HEK293 (cell line): ENCODE results near the gene C19orf73.

Experiments used
- BCL6B ChIP-seq: fragments of 450-650 bp; formaldehyde crosslinking; IDR thresholded peaks from 2 replicates; pipeline ENCODE4 v1.5.1; 2017; ENCODE audit warnings: missing biosample characterization, missing genetic modification characterization
- PATZ1 ChIP-seq: fragments of 450-650 bp; formaldehyde crosslinking; IDR thresholded peaks from 2 replicates; pipeline ENCODE4 v1.5.1; 2016; ENCODE audit warnings: missing biosample characterization, missing genetic modification characterization
- PRDM1 ChIP-seq: fragments of 450-650 bp; formaldehyde crosslinking; IDR thresholded peaks from 2 replicates; pipeline ENCODE4; 2016; ENCODE audit warnings: missing biosample characterization, missing genetic modification characterization
- PRDM4 ChIP-seq: fragments of 450-650 bp; formaldehyde crosslinking; IDR thresholded peaks from 2 replicates; pipeline ENCODE4 v1.5.1; 2017; ENCODE audit warnings: missing biosample characterization, missing genetic modification characterization
- ZEB2 ChIP-seq: fragments of 450-650 bp; formaldehyde crosslinking; IDR thresholded peaks from 2 replicates; pipeline ENCODE4 v1.5.1; 2016; ENCODE audit warnings: missing biosample characterization, missing genetic modification characterization
- ZFP69B ChIP-seq: fragments of 450-650 bp; formaldehyde crosslinking; IDR thresholded peaks from 2 replicates; pipeline ENCODE4 v1.5.1; 2016; ENCODE audit warnings: missing biosample characterization, missing genetic modification characterization
- ZNF112 ChIP-seq: fragments of 450-650 bp; formaldehyde crosslinking; IDR thresholded peaks from 2 replicates; pipeline ENCODE4 v1.5.0; 2017; ENCODE audit warnings: missing biosample characterization, missing genetic modification characterization
- ZNF121 ChIP-seq: fragments of 450-650 bp; formaldehyde crosslinking; IDR thresholded peaks from 2 replicates; pipeline ENCODE4 v1.5.1; 2016; ENCODE audit warnings: missing biosample characterization, missing genetic modification characterization
- ZNF138 ChIP-seq: fragments of 450-650 bp; formaldehyde crosslinking; IDR thresholded peaks from 2 replicates; pipeline ENCODE4 v1.5.1; 2016; ENCODE audit warnings: missing biosample characterization, missing genetic modification characterization, borderline replicate concordance
- ZNF155 ChIP-seq: fragments of 450-650 bp; formaldehyde crosslinking; IDR thresholded peaks from 2 replicates; pipeline ENCODE4 v1.5.1; 2016; ENCODE audit warnings: missing biosample characterization, missing genetic modification characterization
- ZNF2 ChIP-seq: fragments of 450-650 bp; formaldehyde crosslinking; IDR thresholded peaks from 2 replicates; pipeline ENCODE4 v1.5.1; 2016; ENCODE audit warnings: missing biosample characterization, missing genetic modification characterization
- ZNF23 ChIP-seq: fragments of 450-650 bp; formaldehyde crosslinking; IDR thresholded peaks from 2 replicates; pipeline ENCODE4 v1.5.1; 2016; ENCODE audit warnings: missing biosample characterization, missing genetic modification characterization, borderline replicate concordance
- ZNF311 ChIP-seq: fragments of 450-650 bp; formaldehyde crosslinking; IDR thresholded peaks from 2 replicates; pipeline ENCODE4 v1.5.1; 2017; ENCODE audit warnings: missing biosample characterization, missing genetic modification characterization, borderline replicate concordance
- ZNF354C ChIP-seq: fragments of 450-650 bp; formaldehyde crosslinking; IDR thresholded peaks from 2 replicates; pipeline ENCODE4 v1.5.1; 2016; ENCODE audit warnings: missing biosample characterization, missing genetic modification characterization, low read depth, borderline replicate concordance
- ZNF394 ChIP-seq: fragments of 450-650 bp; formaldehyde crosslinking; IDR thresholded peaks from 2 replicates; pipeline ENCODE4 v1.5.1; 2016; ENCODE audit warnings: missing biosample characterization, missing genetic modification characterization, mild to moderate bottlenecking, moderate library complexity, borderline replicate concordance
- ZNF488 ChIP-seq: fragments of 450-650 bp; formaldehyde crosslinking; IDR thresholded peaks from 2 replicates; pipeline ENCODE4 v1.5.1; 2016; ENCODE audit warnings: missing biosample characterization, missing genetic modification characterization
- ZNF558 ChIP-seq: fragments of 450-650 bp; formaldehyde crosslinking; IDR thresholded peaks from 2 replicates; pipeline ENCODE4 v1.5.1; 2016; ENCODE audit warnings: missing biosample characterization, missing genetic modification characterization
- ZNF561 ChIP-seq: fragments of 450-650 bp; IDR thresholded peaks from 2 replicates; pipeline ENCODE4 v1.5.1; 2018; ENCODE audit warnings: missing biosample characterization, missing genetic modification characterization, borderline replicate concordance
- ZNF585B ChIP-seq: fragments of 450-650 bp; formaldehyde crosslinking; IDR thresholded peaks from 2 replicates; pipeline ENCODE4 v1.5.1; 2016; ENCODE audit warnings: missing biosample characterization, missing genetic modification characterization
- ZNF677 ChIP-seq: fragments of 450-650 bp; IDR thresholded peaks from 2 replicates; pipeline ENCODE4 v1.5.0; 2018; ENCODE audit warnings: missing biosample characterization, mild to moderate bottlenecking, missing genetic modification characterization, moderate library complexity
- ZNF692 ChIP-seq: fragments of 450-650 bp; formaldehyde crosslinking; IDR thresholded peaks from 2 replicates; pipeline ENCODE4 v1.5.1; 2016; ENCODE audit warnings: missing biosample characterization, missing genetic modification characterization
- ZNF777 ChIP-seq: fragments of 450-650 bp; formaldehyde crosslinking; IDR thresholded peaks from 2 replicates; pipeline ENCODE4 v1.5.1; 2017; ENCODE audit warnings: missing biosample characterization, missing genetic modification characterization, borderline replicate concordance
- ZSCAN30 ChIP-seq: fragments of 450-650 bp; IDR thresholded peaks from 2 replicates; pipeline ENCODE4 v1.5.1; 2018; ENCODE audit warnings: missing biosample characterization, mild to moderate bottlenecking, missing genetic modification characterization, moderate library complexity
- TF ChIP-seq, protein P1 (sequence below): fragments of 450-650 bp; formaldehyde crosslinking; IDR thresholded peaks from 2 replicates; pipeline ENCODE4 v1.5.1; 2016; ENCODE audit warnings: missing biosample characterization, missing genetic modification characterization
- TF ChIP-seq, protein P2 (sequence below): fragments of 450-650 bp; formaldehyde crosslinking; IDR thresholded peaks from 2 replicates; pipeline ENCODE4 v1.5.1; 2016; ENCODE audit warnings: missing biosample characterization, missing genetic modification characterization

The C19orf73 gene

GRCh38 chr19:49151267-49152118 is 32.5 kb upstream of the C19orf73 start (continued):
- TF ChIP-seq PRDM1 (tag by site-specific recombination), result no peak
- no peak for TF ChIP-seq ZNF677 (tag by site-specific recombination)
- TF ChIP-seq ZNF23 (tag by site-specific recombination), result no peak
- TF ChIP-seq ZNF692, result no peak
- no peak for TF ChIP-seq ZNF138 (tag by site-specific recombination)
- TF ChIP-seq BCL6B (tag by site-specific recombination), result no peak
- TF ChIP-seq, protein P1, sequence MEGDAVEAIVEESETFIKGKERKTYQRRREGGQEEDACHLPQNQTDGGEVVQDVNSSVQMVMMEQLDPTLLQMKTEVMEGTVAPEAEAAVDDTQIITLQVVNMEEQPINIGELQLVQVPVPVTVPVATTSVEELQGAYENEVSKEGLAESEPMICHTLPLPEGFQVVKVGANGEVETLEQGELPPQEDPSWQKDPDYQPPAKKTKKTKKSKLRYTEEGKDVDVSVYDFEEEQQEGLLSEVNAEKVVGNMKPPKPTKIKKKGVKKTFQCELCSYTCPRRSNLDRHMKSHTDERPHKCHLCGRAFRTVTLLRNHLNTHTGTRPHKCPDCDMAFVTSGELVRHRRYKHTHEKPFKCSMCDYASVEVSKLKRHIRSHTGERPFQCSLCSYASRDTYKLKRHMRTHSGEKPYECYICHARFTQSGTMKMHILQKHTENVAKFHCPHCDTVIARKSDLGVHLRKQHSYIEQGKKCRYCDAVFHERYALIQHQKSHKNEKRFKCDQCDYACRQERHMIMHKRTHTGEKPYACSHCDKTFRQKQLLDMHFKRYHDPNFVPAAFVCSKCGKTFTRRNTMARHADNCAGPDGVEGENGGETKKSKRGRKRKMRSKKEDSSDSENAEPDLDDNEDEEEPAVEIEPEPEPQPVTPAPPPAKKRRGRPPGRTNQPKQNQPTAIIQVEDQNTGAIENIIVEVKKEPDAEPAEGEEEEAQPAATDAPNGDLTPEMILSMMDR, result no peak
- TF ChIP-seq ZNF121 (tag by site-specific recombination), result peak; percentile 42; the same call in 1 of the 2 replicates
- TF ChIP-seq ZNF488 (tag by site-specific recombination), result no peak
- peak; percentile 53; the same call in 1 of the 2 replicates for TF ChIP-seq ZSCAN30
- no peak for TF ChIP-seq ZNF155 (tag by site-specific recombination)
- no peak for TF ChIP-seq PRDM4
- TF ChIP-seq, protein P2, sequence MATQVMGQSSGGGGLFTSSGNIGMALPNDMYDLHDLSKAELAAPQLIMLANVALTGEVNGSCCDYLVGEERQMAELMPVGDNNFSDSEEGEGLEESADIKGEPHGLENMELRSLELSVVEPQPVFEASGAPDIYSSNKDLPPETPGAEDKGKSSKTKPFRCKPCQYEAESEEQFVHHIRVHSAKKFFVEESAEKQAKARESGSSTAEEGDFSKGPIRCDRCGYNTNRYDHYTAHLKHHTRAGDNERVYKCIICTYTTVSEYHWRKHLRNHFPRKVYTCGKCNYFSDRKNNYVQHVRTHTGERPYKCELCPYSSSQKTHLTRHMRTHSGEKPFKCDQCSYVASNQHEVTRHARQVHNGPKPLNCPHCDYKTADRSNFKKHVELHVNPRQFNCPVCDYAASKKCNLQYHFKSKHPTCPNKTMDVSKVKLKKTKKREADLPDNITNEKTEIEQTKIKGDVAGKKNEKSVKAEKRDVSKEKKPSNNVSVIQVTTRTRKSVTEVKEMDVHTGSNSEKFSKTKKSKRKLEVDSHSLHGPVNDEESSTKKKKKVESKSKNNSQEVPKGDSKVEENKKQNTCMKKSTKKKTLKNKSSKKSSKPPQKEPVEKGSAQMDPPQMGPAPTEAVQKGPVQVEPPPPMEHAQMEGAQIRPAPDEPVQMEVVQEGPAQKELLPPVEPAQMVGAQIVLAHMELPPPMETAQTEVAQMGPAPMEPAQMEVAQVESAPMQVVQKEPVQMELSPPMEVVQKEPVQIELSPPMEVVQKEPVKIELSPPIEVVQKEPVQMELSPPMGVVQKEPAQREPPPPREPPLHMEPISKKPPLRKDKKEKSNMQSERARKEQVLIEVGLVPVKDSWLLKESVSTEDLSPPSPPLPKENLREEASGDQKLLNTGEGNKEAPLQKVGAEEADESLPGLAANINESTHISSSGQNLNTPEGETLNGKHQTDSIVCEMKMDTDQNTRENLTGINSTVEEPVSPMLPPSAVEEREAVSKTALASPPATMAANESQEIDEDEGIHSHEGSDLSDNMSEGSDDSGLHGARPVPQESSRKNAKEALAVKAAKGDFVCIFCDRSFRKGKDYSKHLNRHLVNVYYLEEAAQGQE (tag by site-specific recombination), result no peak
- no peak for TF ChIP-seq ZNF311 (tag by site-specific recombination)
- TF ChIP-seq ZEB2 (tag by site-specific recombination), result 0 out of 2 replicates have a peak, but pooled peaks have one; percentile 72
- 0 out of 2 replicates have a peak, but pooled peaks have one; percentile 41 for TF ChIP-seq ZNF561 (tag by site-specific recombination)
- TF ChIP-seq ZNF777 (tag by site-specific recombination), result no peak
- TF ChIP-seq ZNF558 (tag by site-specific recombination), result no peak
- TF ChIP-seq ZFP69B (tag by site-specific recombination), result no peak; the same call in 1 of the 2 replicates
- TF ChIP-seq ZNF585B, result no peak
- no peak for TF ChIP-seq ZNF112
- TF ChIP-seq PATZ1 (tag by site-specific recombination), result peak; percentile 67
- no peak for TF ChIP-seq ZNF354C (tag by site-specific recombination)
- TF ChIP-seq ZNF2 (tag by site-specific recombination), result 0 out of 2 replicates have a peak, but pooled peaks have one; percentile 19
- TF ChIP-seq ZNF394 (tag by site-specific recombination), result no peak
